Karpas-422 (cell line): ENCODE results near the gene ZBED4. TPM values are rescaled to one million over a fixed set of nuclear protein-coding genes. Genes with fewer than 3 reads are reported as not detected.

Experiments used
- DNase-seq: peaks from one replicate; pipeline ENCODE4 v3.0.0-alpha.2; 2015
- H2AFZ ChIP-seq: fragments of 200-600 bp; sonication (generic); 2 replicates; pipeline ENCODE4 v1.6.1; 2014; ENCODE audit warnings: antibody characterized with exemption, low read length, mixed read lengths
- H3K27ac ChIP-seq: fragments of 200-600 bp; sonication (generic); 2 replicates; pipeline ENCODE4 v1.5.1; 2014; ENCODE audit warnings: mild to moderate bottlenecking, low read length, moderate library complexity
- H3K27me3 ChIP-seq: fragments of 200-600 bp; sonication (generic); 2 replicates; pipeline ENCODE4 v1.6.1; 2014; ENCODE audit warnings: low read length, mixed read lengths
- H3K36me3 ChIP-seq: fragments of 200-600 bp; sonication (generic); 2 replicates; pipeline ENCODE4 v1.6.1; 2014; ENCODE audit warnings: low read length, mixed read lengths; ENCODE audit not compliant: insufficient read depth
- H3K4me1 ChIP-seq: fragments of 200-600 bp; sonication (generic); 2 replicates; pipeline ENCODE4 v1.6.1; 2014; ENCODE audit warnings: mild to moderate bottlenecking, low read length, mixed read lengths
- H3K4me2 ChIP-seq: fragments of 200-600 bp; sonication (generic); 2 replicates; pipeline ENCODE4 v1.6.1; 2014; ENCODE audit warnings: low read length, low read depth, mild to moderate bottlenecking; ENCODE audit not compliant: poor library complexity, severe bottlenecking
- H3K4me3 ChIP-seq: fragments of 200-600 bp; sonication (generic); 2 replicates; pipeline ENCODE4 v1.5.1; 2014; ENCODE audit warnings: mild to moderate bottlenecking, antibody characterized with exemption, low read length, mixed read lengths
- H3K79me2 ChIP-seq: fragments of 200-600 bp; sonication (generic); 2 replicates; pipeline ENCODE4 v1.6.1; 2014; ENCODE audit warnings: mild to moderate bottlenecking, low read length, mixed read lengths
- H3K9ac ChIP-seq: fragments of 200-600 bp; sonication (generic); 2 replicates; pipeline ENCODE4 v1.6.0; 2014; ENCODE audit warnings: low read length
- H3K9me2 ChIP-seq: fragments of 200-600 bp; sonication (generic), shearing (Covaris generic); replicated peaks from 2 replicates; pipeline ENCODE4 v1.6.0; 2014; ENCODE audit warnings: mild to moderate bottlenecking, low read length, moderate library complexity; ENCODE audit not compliant: insufficient read depth
- H3K9me3 ChIP-seq: fragments of 300-700, 200-600 bp; sonication (generic); 2 replicates; pipeline ENCODE4 v1.6.1; 2014; ENCODE audit warnings: low read length, mixed read lengths
- H4K20me1 ChIP-seq: fragments of 200-600 bp; sonication (generic); 2 replicates; pipeline ENCODE4 v1.6.1; 2014; ENCODE audit warnings: mild to moderate bottlenecking, antibody characterized with exemption, low read length, low read depth; ENCODE audit not compliant: insufficient read depth
- small RNA-seq: library from RNA; depleted of rRNA; stranded (forward); fragments of <200 nt; gene quantifications from one replicate; pipeline ENCODE3, GENCODE V24; 2014
- total RNA-seq: library from RNA; depleted of rRNA; stranded (reverse); fragments of >200 nt; shearing (Covaris generic); gene quantifications from 2 replicates; pipeline ENCODE4 v1.2.3, GENCODE V29; 2014; ENCODE audit warnings: low replicate concordance; rRNA removed

Gene ZBED4
- total RNA-seq, 1 experiment from 2014 or later, result 24.6 TPM

- Histone ChIP-seq H3K79me2 (no peaks in the 10 kb centered on the region), H4K20me1 (no peaks in the 10 kb centered on the region), H3K4me1 (peaks cover 8% of the 10 kb centered on the region), H3K9ac (no peak overlapping the region), H3K4me3 (no peak overlapping the region), H3K36me3 (no peaks in the 10 kb centered on the region), H3K9me2 (no peaks in the 10 kb centered on the region), H3K9me3 (no peaks in the 10 kb centered on the region; the same call in 1 of the 2 replicates), H3K4me2 (no peak overlapping the region), H3K27ac (no peak overlapping the region), H2AFZ (no peak overlapping the region), H3K27me3 (no peaks in the 10 kb centered on the region)
- DNase-seq, result no peak
These were observed 83.5 kb downstream of the ZBED4 start for GRCh38 chr22:49936973-49937757.

DNA sequence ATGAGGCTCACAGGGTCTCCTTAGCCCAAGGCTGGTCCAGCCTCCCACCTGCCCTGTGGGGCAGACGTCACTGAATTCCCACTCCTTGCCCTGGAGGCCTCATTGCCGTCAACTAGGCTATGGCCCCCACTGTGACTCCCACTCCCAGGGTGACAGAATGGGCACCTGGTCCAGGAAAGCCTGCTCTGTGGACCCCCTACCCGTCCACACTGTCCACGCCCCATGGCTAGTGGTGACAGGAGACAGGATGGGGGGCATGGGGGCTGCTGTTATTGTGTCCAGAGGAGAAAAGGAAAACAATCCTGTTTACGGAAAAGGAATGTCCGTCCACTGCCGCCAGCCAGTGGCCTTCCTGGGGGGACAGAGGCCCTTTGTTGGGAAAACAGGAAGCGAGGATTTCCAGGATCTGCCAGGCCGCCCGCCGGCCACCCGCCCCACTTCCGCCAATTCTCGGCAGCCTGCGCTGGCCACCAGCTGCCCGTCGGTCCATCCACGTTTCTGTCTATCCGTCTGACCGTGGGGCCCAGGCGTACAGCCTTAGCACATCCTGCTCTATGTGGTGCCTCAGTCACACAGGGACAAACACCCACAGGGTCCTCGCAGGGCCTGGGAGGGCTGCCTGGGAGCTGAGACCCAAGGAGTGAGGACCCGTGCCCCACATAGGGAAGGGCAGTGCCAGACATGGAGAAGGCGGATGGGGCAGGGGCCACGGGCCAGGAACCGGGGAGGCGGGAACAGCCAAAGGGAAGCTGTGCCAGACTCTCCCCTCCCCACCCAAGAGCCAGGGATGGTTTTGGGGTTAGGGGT is 84.3 kb downstream of the ZBED4 start:
- H3K4me3 ChIP-seq, result no peak overlapping the region
- H3K4me2 ChIP-seq, result no peak overlapping the region
- no peaks in the 10 kb centered on the region for H3K9me2 ChIP-seq
- H3K9ac ChIP-seq, result no peak overlapping the region
- H3K27ac ChIP-seq, result no peak overlapping the region
- H3K9me3 ChIP-seq, result no peaks in the 10 kb centered on the region; the same call in 1 of the 2 replicates
- no peaks in the 10 kb centered on the region for H3K27me3 ChIP-seq
- H3K4me1 ChIP-seq, result peaks cover 8% of the 10 kb centered on the region
- H3K79me2 ChIP-seq, result no peaks in the 10 kb centered on the region
- H3K36me3 ChIP-seq, result no peaks in the 10 kb centered on the region
- DNase-seq, result no peak
- no peaks in the 10 kb centered on the region for H4K20me1 ChIP-seq
- H2AFZ ChIP-seq, result no peak overlapping the region

DNA sequence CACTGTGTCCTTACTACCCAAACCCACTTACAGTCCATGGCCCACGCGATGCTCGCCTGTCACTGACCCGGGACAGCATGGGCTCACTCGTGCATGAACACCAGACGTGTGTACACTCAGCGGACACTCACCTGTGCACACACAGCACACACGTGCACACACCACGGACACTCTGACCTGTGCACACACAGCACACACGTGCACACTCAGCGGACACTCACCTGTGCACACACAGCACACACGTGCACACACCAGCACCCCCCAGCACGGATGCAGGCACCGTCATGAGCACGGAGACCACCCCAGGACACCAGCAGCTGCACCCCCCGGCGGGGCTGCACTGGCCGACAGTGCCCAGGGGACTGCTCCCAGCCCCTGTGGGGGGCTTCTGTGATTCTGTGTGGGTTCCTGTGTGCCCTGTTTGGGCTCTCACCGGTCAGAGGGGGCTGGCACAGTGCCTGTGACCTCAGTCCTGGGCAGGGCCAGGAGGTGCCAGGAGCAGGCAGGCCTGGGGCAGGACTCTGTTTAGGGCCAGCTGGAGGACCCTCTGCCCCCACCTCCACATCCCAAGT is 85.0 kb downstream of the ZBED4 start:
- H3K4me3 ChIP-seq, result no peak overlapping the region
- H2AFZ ChIP-seq, result no peak overlapping the region
- peaks cover 8% of the 10 kb centered on the region for H3K4me1 ChIP-seq
- no peak overlapping the region for H3K27ac ChIP-seq
- no peaks in the 10 kb centered on the region for H4K20me1 ChIP-seq
- no peak overlapping the region for H3K9ac ChIP-seq
- no peaks in the 10 kb centered on the region for H3K36me3 ChIP-seq
- DNase-seq, result no peak
- no peak overlapping the region for H3K4me2 ChIP-seq
- H3K79me2 ChIP-seq, result no peaks in the 10 kb centered on the region
- H3K9me3 ChIP-seq, result no peaks in the 10 kb centered on the region; the same call in 1 of the 2 replicates
- H3K27me3 ChIP-seq, result no peaks in the 10 kb centered on the region
- no peaks in the 10 kb centered on the region for H3K9me2 ChIP-seq

Small RNA genes lying within 50 kb of the gene (small RNA-seq; reads per million reads assigned to genes)
- gene AL117328.1 (not detected), gene RF00017 (not detected)

Other genes starting within 250 kb of the ZBED4 start
- 16.0 and 27.3 TPM in 2 replicates for gene BRD1, start 26.0 kb upstream of the ZBED4 start, total RNA-seq
- 4.7 and 4.8 TPM in 2 replicates for gene ALG12, start 64.6 kb downstream of the ZBED4 start, total RNA-seq
- gene CRELD2, start 64.8 kb downstream of the ZBED4 start, total RNA-seq, result 12.7 and 34.2 TPM in 2 replicates
- 15.4 and 41.1 TPM in 2 replicates for gene PIM3, start 106.9 kb downstream of the ZBED4 start, total RNA-seq
- not detected in 2 replicates for gene IL17REL, start 158.9 kb downstream of the ZBED4 start, total RNA-seq
- gene TTLL8, start 204.5 kb downstream of the ZBED4 start, total RNA-seq, result not detected in 2 replicates
- gene MLC1, start 231.6 kb downstream of the ZBED4 start, total RNA-seq, result not detected in 2 replicates
- 2.9 TPM in 1 of 2 replicates, not detected in the other for gene MOV10L1, start 236.2 kb downstream of the ZBED4 start, total RNA-seq